Smooth muscle cell (in vitro differentiated cells): Measurements from ENCODE around the gene MDFI. TPM values are rescaled to one million over a fixed set of nuclear protein-coding genes. Genes with fewer than 3 reads are reported as not detected.

Experiments
- DNase-seq: peaks from one replicate; lab custom pipeline; 2025; ENCODE audit not compliant: unreplicated experiment; lab: John Stamatoyannopoulos, UW
- H2AFZ ChIP-seq: fragments of 200-600 bp; sonication (generic); 2 replicates; pipeline ENCODE4 v1.6.0; 2016; ENCODE audit warnings: antibody characterized with exemption, low read depth, mild to moderate bottlenecking
- H3F3A ChIP-seq: fragments of 200-600 bp; sonication (generic); 2 replicates; pipeline ENCODE4 v1.6.0; 2017; ENCODE audit warnings: antibody characterized with exemption, low read depth
- H3K27ac ChIP-seq: fragments of 200-600 bp; sonication (generic); 2 replicates; pipeline ENCODE4 v1.5.1; 2016; ENCODE audit warnings: low read depth, mild to moderate bottlenecking
- H3K27me3 ChIP-seq: fragments of 200-600 bp; sonication (generic); 2 replicates; pipeline ENCODE4 v1.6.1; 2016; ENCODE audit warnings: low read depth, mild to moderate bottlenecking
- H3K36me3 ChIP-seq: fragments of 200-600 bp; sonication (generic); 2 replicates; pipeline ENCODE4 v1.5.1; 2016; ENCODE audit warnings: low read depth
- H3K4me1 ChIP-seq: fragments of 200-600 bp; sonication (generic); 2 replicates; pipeline ENCODE4 v1.5.1; 2016; ENCODE audit warnings: low read depth
- H3K4me2 ChIP-seq: fragments of 200-600 bp; sonication (generic); 2 replicates; pipeline ENCODE4 v1.6.0; 2016; ENCODE audit warnings: mild to moderate bottlenecking
- H3K4me3 ChIP-seq: fragments of 200-600 bp; sonication (generic); 2 replicates; pipeline ENCODE4 v1.5.1; 2016; ENCODE audit warnings: mild to moderate bottlenecking
- H3K79me2 ChIP-seq: fragments of 200-600 bp; sonication (generic); 2 replicates; pipeline ENCODE4 v1.6.0; 2016; ENCODE audit warnings: low read depth, mild to moderate bottlenecking
- H3K9ac ChIP-seq: fragments of 200-600 bp; sonication (generic); 2 replicates; pipeline ENCODE4 v1.6.0; 2016; ENCODE audit warnings: low read depth
- H3K9me3 ChIP-seq: fragments of 200-600 bp; sonication (generic); replicated peaks from 2 replicates; pipeline ENCODE4 v1.5.1; 2016; ENCODE audit warnings: low read depth
- H4K20me1 ChIP-seq: fragments of 200-600 bp; sonication (generic); 2 replicates; pipeline ENCODE4 v1.6.0; 2016; ENCODE audit warnings: low read depth
- CTCF ChIP-seq: fragments of 200-600 bp; sonication (generic); IDR thresholded peaks from 2 replicates; pipeline ENCODE4 v1.5.1; 2017; ENCODE audit warnings: borderline replicate concordance, mild to moderate bottlenecking, antibody characterized with exemption; ENCODE audit not compliant: insufficient read depth, poor library complexity, severe bottlenecking
- WGBS: methylation state at CpG from one replicate; pipeline ENCODE4 v1.1.7; 2016; ENCODE audit warnings: low lambda C conversion rate; 5-methylcytosine and 5-hydroxymethylcytosine counted together
- polyA plus RNA-seq: library from polyadenylated mRNA; unstranded; fragments of >200 nt; fragmentation: Nextera tagmentation; extraction: Ambion mirVana; gene quantifications from 2 replicates; pipeline ENCODE4 v1.2.1, GENCODE V29; 2016
- total RNA-seq: library from RNA; depleted of rRNA; stranded (reverse); fragments of >200 nt; gene quantifications from 2 replicates; pipeline ENCODE4 v1.2.3, GENCODE V29; 2014

MDFI gene
- total and polyA plus RNA-seq, 2 experiments from 2014 or later, result 102 to 168 TPM

GRCh38 chr6:41648070-41648585 is 9.9 kb downstream of the MDFI start:
- DNase-seq, result no peak
- Histone ChIP-seq H3K4me1 (peaks cover 29% of the 10 kb centered on the region), H3K27ac (no peak overlapping the region), H4K20me1 (peaks cover 100% of the 10 kb centered on the region), H3K9me3 (no peaks in the 10 kb centered on the region), H3K4me3 (no peak overlapping the region), H2AFZ (no peak overlapping the region), H3F3A (peaks cover 40% of the 10 kb centered on the region), H3K79me2 (peaks cover 2% of the 10 kb centered on the region), H3K36me3 (no peaks in the 10 kb centered on the region), H3K27me3 (no peaks in the 10 kb centered on the region), H3K4me2 (no peak overlapping the region), H3K9ac (no peak overlapping the region)
- TF ChIP-seq CTCF, result no peak
- 97% methylated on average over 7 of the region's 7 CpGs for WGBS

DNA sequence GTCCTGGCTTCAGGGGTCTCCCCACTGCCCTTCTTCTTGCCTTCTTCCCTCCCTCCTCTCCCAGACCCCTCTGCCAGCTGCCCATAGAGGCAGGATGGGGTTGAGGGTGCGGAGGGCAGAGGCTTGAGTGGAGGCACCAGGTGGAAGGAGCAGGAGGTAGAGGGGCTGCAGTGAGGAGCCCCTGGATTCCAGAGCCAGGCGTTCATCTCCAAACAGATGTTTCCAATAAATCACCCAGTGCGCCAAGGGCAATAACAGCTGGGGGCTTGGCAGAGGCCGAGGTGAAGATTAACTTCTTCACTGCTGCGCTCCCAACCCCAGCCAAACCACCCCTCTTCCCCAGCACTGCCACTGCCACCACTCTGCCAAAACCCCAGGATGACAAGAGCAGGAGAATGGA is 10.7 kb downstream of the MDFI start:
- Histone ChIP-seq H3K4me2 (no peak overlapping the region), H4K20me1 (peaks cover 98% of the 10 kb centered on the region), H3K79me2 (no peaks in the 10 kb centered on the region), H3K27me3 (no peaks in the 10 kb centered on the region), H2AFZ (no peak overlapping the region), H3K36me3 (no peaks in the 10 kb centered on the region), H3F3A (peaks cover 42% of the 10 kb centered on the region), H3K4me3 (no peak overlapping the region), H3K9me3 (no peaks in the 10 kb centered on the region), H3K27ac (no peak overlapping the region), H3K4me1 (peaks cover 21% of the 10 kb centered on the region), H3K9ac (no peak overlapping the region)
- DNase-seq, result no peak
- 75% methylated on average over 5 of the region's 5 CpGs for WGBS
- TF ChIP-seq CTCF, result no peak

- Histone ChIP-seq H3K36me3 (no peaks in the 10 kb centered on the region), H3K9me3 (no peaks in the 10 kb centered on the region), H3K4me1 (peaks cover 14% of the 10 kb centered on the region), H3F3A (peaks cover 48% of the 10 kb centered on the region), H3K27me3 (no peaks in the 10 kb centered on the region), H3K4me3 (no peak overlapping the region), H3K4me2 (no peak overlapping the region), H4K20me1 (peaks cover 91% of the 10 kb centered on the region), H3K9ac (no peak overlapping the region), H3K27ac (no peak overlapping the region), H2AFZ (no peak overlapping the region), H3K79me2 (no peaks in the 10 kb centered on the region)
- 95% methylated on average over 10 of the region's 10 CpGs for WGBS
- DNase-seq, result no peak
- no peak for TF ChIP-seq CTCF
Measured at GRCh38 chr6:41649596-41649995, 11.3 kb downstream of the MDFI start.

DNA sequence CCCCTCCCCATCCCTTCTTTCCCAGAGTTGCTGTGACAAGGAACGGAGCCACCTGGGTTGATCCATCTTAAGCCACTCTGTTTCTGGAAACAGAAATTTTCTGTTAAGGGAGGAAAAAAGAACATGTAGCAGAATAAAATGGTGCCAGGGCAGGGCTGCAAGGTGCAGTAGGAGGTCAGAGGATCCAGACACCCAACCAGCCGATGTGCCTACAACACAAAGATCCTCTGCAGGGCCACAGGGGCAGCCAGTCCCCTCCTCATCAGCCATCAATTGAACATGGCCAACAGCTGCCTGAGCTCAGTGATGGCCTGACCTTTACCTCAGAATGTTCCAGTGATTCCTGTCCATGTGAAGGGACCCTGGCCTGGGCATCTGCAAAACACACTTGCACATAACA is 11.9 kb downstream of the MDFI start:
- H3K27me3 ChIP-seq, result no peaks in the 10 kb centered on the region
- H3K9me3 ChIP-seq, result no peaks in the 10 kb centered on the region
- no peak overlapping the region for H2AFZ ChIP-seq
- H3K79me2 ChIP-seq, result no peaks in the 10 kb centered on the region
- peaks cover 52% of the 10 kb centered on the region for H3F3A ChIP-seq
- H3K9ac ChIP-seq, result no peak overlapping the region
- WGBS, result 96% methylated on average over 2 of the region's 2 CpGs
- peaks cover 9% of the 10 kb centered on the region for H3K4me1 ChIP-seq
- H3K27ac ChIP-seq, result no peak overlapping the region
- DNase-seq, result no peak
- TF ChIP-seq CTCF, result no peak
- H3K36me3 ChIP-seq, result no peaks in the 10 kb centered on the region
- H4K20me1 ChIP-seq, result peaks cover 86% of the 10 kb centered on the region
- H3K4me2 ChIP-seq, result no peak overlapping the region
- no peak overlapping the region for H3K4me3 ChIP-seq
